ENCODE measurements around the gene TSEN54. TPM values are rescaled to one million over a fixed set of nuclear protein-coding genes. Genes with fewer than 3 reads are reported as not detected.

Gene TSEN54
- total RNA-seq, 1 experiment from 2014 or later = 36.6 TPM

DNA sequence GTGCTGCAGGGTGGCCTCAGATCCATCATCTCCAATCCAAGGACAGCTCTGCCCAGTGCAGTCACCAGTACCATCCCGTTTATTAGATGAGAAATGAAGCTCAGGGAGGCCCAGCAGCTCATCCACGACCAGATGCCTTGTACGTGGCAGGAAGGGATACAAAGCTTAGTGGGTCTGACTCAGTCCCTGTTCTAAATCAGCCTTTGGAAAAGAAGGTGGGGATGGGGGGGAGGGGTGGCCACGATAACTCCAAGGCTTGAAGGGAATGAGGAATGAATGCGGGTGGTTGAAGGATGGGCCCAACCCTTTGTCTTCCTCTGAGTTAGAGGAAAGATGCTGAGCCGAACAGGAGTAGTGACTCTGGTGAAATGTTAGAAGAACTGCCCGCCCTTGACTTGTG lies 34.9 kb downstream of the TSEN54 start:
- TF ChIP-seq EZH2 (IDR thresholded peaks at IDR 0.05; ENCODE audit: borderline replicate concordance, low read depth, low read length, poor library complexity, severe bottlenecking) = no peak
- TF ChIP-seq, protein P1, sequence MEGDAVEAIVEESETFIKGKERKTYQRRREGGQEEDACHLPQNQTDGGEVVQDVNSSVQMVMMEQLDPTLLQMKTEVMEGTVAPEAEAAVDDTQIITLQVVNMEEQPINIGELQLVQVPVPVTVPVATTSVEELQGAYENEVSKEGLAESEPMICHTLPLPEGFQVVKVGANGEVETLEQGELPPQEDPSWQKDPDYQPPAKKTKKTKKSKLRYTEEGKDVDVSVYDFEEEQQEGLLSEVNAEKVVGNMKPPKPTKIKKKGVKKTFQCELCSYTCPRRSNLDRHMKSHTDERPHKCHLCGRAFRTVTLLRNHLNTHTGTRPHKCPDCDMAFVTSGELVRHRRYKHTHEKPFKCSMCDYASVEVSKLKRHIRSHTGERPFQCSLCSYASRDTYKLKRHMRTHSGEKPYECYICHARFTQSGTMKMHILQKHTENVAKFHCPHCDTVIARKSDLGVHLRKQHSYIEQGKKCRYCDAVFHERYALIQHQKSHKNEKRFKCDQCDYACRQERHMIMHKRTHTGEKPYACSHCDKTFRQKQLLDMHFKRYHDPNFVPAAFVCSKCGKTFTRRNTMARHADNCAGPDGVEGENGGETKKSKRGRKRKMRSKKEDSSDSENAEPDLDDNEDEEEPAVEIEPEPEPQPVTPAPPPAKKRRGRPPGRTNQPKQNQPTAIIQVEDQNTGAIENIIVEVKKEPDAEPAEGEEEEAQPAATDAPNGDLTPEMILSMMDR (conservative IDR thresholded peaks at IDR 0.05; ENCODE audit: low read depth, low read length) = no peak
- Histone ChIP-seq H3K36me3 (ENCODE audit: insufficient read depth, low read length, poor library complexity, severe bottlenecking) (no peaks in the 10 kb centered on the region), H3K27ac (ENCODE audit: low read depth, low read length, poor library complexity, severe bottlenecking) (no peak overlapping the region), H3K27me3 (replicated peaks; ENCODE audit: insufficient read depth, low read depth, low read length, poor library complexity) (no peaks in the 10 kb centered on the region), H3K4me1 (ENCODE audit: insufficient read depth, low read length, poor library complexity, severe bottlenecking) (no peaks in the 10 kb centered on the region), H3K9me3 (ENCODE audit: low read depth, low read length, poor library complexity, severe bottlenecking) (no peaks in the 10 kb centered on the region), H3K4me3 (ENCODE audit: low read depth, low read length, poor library complexity, severe bottlenecking) (no peak overlapping the region)
- intact Hi-C loops (cut with micrococcal nuclease; ENCODE audit: unreplicated experiment) = no loop called here
- BruUV-seq (replicated peaks) = no TSS peak
- DNase-seq (ENCODE audit: low spot score) = no peak
- POLR2A ChIA-PET (ENCODE audit: low non-redundant PET) = no interaction called here
- CTCF ChIA-PET = interaction anchor here (0.6 to 0.7 kb wide), 2 partner anchors 79 to 98 kb away, joined by 3 to 5 read pairs; no protein-coding TSS in a partner anchor

DNA sequence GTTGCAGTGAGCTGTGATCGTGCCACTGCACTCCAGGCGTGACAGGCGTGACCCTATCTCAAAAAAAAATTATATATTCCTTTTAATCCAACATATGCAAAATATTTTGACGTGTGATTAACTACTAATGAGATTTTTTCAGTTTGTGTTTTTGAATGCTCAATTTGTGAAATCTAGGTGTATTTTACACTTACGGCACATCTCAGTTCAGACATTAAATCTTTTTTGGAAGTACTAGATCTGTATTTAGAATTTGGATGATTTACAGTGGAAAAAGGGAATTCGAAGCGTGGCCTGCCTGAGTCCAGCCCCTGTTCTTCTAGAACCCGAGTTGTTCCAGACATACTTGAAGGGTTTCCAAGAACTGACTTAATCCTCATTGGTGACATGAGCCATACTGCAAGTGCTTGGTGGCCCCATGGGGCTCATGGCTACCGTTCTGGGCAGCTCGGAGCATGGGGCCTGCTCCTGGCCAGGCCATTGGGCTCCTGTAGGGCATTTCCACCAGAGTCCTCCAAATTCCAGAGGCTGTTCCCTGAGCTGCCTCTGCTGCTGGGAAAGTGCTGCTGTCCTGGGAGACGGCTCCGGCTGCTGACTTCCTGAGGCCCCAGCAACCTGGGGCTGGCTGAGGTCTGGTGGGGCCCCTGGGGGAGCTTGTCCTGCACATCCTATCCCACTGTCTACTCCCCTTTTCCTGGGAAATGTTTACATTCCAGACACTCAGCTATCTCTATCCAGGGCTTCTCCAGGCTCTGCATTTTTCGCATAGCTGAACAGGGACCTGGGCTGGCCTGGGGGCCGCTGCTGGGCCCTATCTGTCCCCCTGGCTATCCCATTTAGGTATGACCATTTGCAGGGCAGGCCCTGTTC lies 36.3 kb downstream of the TSEN54 start:
- DNase-seq (ENCODE audit: low spot score) = no peak
- TF ChIP-seq EZH2 (IDR thresholded peaks at IDR 0.05; ENCODE audit: borderline replicate concordance, low read depth, low read length, poor library complexity, severe bottlenecking) = no peak
- TF ChIP-seq, protein P1 (conservative IDR thresholded peaks at IDR 0.05; ENCODE audit: low read depth, low read length) = no peak
- Histone ChIP-seq H3K27me3 (replicated peaks; ENCODE audit: insufficient read depth, low read depth, low read length, poor library complexity) (no peaks in the 10 kb centered on the region), H3K36me3 (ENCODE audit: insufficient read depth, low read length, poor library complexity, severe bottlenecking) (no peaks in the 10 kb centered on the region), H3K9me3 (ENCODE audit: low read depth, low read length, poor library complexity, severe bottlenecking) (no peaks in the 10 kb centered on the region), H3K4me3 (ENCODE audit: low read depth, low read length, poor library complexity, severe bottlenecking) (no peak overlapping the region), H3K4me1 (ENCODE audit: insufficient read depth, low read length, poor library complexity, severe bottlenecking) (no peaks in the 10 kb centered on the region), H3K27ac (ENCODE audit: low read depth, low read length, poor library complexity, severe bottlenecking) (no peak overlapping the region)
- intact Hi-C loops (cut with micrococcal nuclease; ENCODE audit: unreplicated experiment) = no loop called here
- ChIA-PET POLR2A (ENCODE audit: low non-redundant PET) (no interaction called here), CTCF (no interaction called here)
- BruUV-seq (replicated peaks) = no TSS peak

DNA sequence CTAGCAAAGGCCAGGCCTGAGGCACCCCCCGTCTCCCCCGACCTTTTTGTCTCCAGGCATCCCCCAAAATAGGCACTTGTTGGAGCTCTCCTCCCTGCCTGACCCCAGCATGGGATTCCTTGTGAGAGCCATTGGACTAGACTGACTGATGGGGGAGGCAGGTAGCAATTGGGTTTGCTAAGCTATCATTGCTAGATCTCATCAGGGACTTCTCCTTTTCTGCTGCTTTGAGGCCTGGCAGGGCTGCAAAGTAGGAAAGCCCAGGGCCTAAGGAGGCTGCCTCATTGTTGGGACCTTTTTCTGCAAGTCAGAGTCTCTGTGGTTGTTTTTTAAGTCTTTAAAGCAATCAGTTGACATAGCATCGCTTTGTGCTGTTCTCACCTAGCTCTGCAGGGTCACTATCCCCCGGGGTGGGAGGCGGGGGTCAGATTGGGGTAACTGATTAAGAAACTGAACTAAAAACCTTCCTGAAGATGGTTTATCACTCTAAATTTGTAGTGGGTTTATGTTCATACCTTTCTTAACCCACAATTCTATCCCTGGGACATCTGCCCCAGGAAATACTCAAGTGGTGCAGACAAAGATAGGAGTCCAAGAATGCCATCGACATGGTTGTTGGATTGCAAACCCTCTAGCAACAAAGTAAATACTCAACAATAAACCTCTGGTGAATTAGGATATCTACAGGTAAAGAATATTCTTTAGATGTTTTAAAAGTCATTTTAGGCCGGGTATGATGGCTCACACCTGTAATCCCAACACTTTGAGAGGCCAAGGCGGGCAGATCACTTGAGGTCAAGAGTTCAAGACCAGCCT lies 37.2 kb downstream of the TSEN54 start:
- H3K27ac ChIP-seq (ENCODE audit: low read depth, low read length, poor library complexity, severe bottlenecking) = no peak overlapping the region
- BruUV-seq (replicated peaks) = no TSS peak
- H3K9me3 ChIP-seq (ENCODE audit: low read depth, low read length, poor library complexity, severe bottlenecking) = no peaks in the 10 kb centered on the region
- H3K36me3 ChIP-seq (ENCODE audit: insufficient read depth, low read length, poor library complexity, severe bottlenecking) = no peaks in the 10 kb centered on the region
- ChIA-PET CTCF (no interaction called here), POLR2A (ENCODE audit: low non-redundant PET) (no interaction called here)
- intact Hi-C loops (cut with micrococcal nuclease; ENCODE audit: unreplicated experiment) = no loop called here
- DNase-seq (ENCODE audit: low spot score) = no peak
- H3K4me1 ChIP-seq (ENCODE audit: insufficient read depth, low read length, poor library complexity, severe bottlenecking) = no peaks in the 10 kb centered on the region
- TF ChIP-seq, protein P1 (conservative IDR thresholded peaks at IDR 0.05; ENCODE audit: low read depth, low read length) = no peak
- no peak for TF ChIP-seq EZH2 (IDR thresholded peaks at IDR 0.05; ENCODE audit: borderline replicate concordance, low read depth, low read length, poor library complexity, severe bottlenecking)
- no peaks in the 10 kb centered on the region for H3K27me3 ChIP-seq (replicated peaks; ENCODE audit: insufficient read depth, low read depth, low read length, poor library complexity)
- H3K4me3 ChIP-seq (ENCODE audit: low read depth, low read length, poor library complexity, severe bottlenecking) = no peak overlapping the region

All from A673 (cell line).